Dermis microvascular lymphatic vessel endothelial cell (primary cell): ENCODE measurements around the gene STIP1. TPM values are rescaled to one million over a fixed set of nuclear protein-coding genes. Genes with fewer than 3 reads are reported as not detected.
"Not testable (repeated sequence)": the region's sequence is repeated elsewhere in the genome, so short reads cannot be mapped to it uniquely, and the experiment has no call there.

ENCODE experiments used
- DNase-seq, 2 donors: peaks; one replicate each; pipeline versions ENCODE4 v3.0.0 to v3.0.0-alpha.2; 2010; ENCODE audit warnings: low read depth in 2 of 2
- total RNA-seq: library from RNA; depleted of rRNA; stranded (reverse); fragments of >200 nt; gene quantifications from 2 replicates; pipeline ENCODE4 v1.2.1, GENCODE V29; 2014

STIP1 gene
- total RNA-seq, 1 donor from 2014 or later = 117 TPM

GRCh38 chr11:64235437-64236161, 49.6 kb downstream of the STIP1 start:
- no peak for DNase-seq

GRCh38 chr11:64237484-64237951, 51.5 kb downstream of the STIP1 start:
- DNase-seq = no peak

- no peak for DNase-seq
Measured at GRCh38 chr11:64238076-64238475, 52.1 kb downstream of the STIP1 start.

- no peak for DNase-seq
Measured at GRCh38 chr11:64238999-64239398, 53.0 kb downstream of the STIP1 start.

GRCh38 chr11:64239662-64240434, 53.9 kb downstream of the STIP1 start:
- DNase-seq = no peak

- peak; percentile 91 to 97 for DNase-seq
Measured at GRCh38 chr11:64240435-64241240, 54.7 kb downstream of the STIP1 start, which contains the start of gene FKBP2. FKBP2 (plus strand) TSS chr11:64241095; CDS start chr11:64242388, 1,293 bp downstream.

GRCh38 chr11:64241241-64241490, 55.2 kb downstream of the STIP1 start:
- DNase-seq = peak in 1 of 2 donors; percentile 96

- peak in 1 of 2 donors; percentile 100 for DNase-seq
Measured at GRCh38 chr11:64241491-64242374, 55.8 kb downstream of the STIP1 start.

GRCh38 chr11:64243236-64243854, 57.4 kb downstream of the STIP1 start:
- DNase-seq = no peak

GRCh38 chr11:64244107-64244506, 58.1 kb downstream of the STIP1 start:
- no peak for DNase-seq

GRCh38 chr11:64244966-64245365, 59.0 kb downstream of the STIP1 start:
- no peak for DNase-seq

GRCh38 chr11:64245401-64245796, 59.4 kb downstream of the STIP1 start:
- DNase-seq = no peak

- peak in 1 of 2 donors; percentile 90 for DNase-seq
Measured at GRCh38 chr11:64245797-64246620, 60.0 kb downstream of the STIP1 start.

GRCh38 chr11:64246621-64246870, 60.6 kb downstream of the STIP1 start:
- DNase-seq = not testable (repeated sequence)

GRCh38 chr11:64246871-64247728, 61.1 kb downstream of the STIP1 start, which contains the start of gene PPP1R14B:
PPP1R14B (minus strand) TSS chr11:64246943; CDS start chr11:64246673, 270 bp downstream.
- DNase-seq = peak; percentile 51 to 89

- no peak for DNase-seq
Measured at GRCh38 chr11:64247729-64248531, 62.0 kb downstream of the STIP1 start.

GRCh38 chr11:64248578-64248977, 62.6 kb downstream of the STIP1 start:
- DNase-seq = no peak

- DNase-seq = no peak
Measured at GRCh38 chr11:64249038-64249437, 63.1 kb downstream of the STIP1 start.
